Mononuclear cell (primary cell): Measurements from ENCODE around the gene ZNF829. TPM values are rescaled to one million over a fixed set of nuclear protein-coding genes. Genes with fewer than 3 reads are reported as not detected.

Source experiments
- H3K27me3 ChIP-seq: 2 replicates; pipeline ENCODE4 v1.6.0; 2011; ENCODE audit warnings: low read length, control low read depth; ENCODE audit not compliant: insufficient read depth
- H3K4me1 ChIP-seq: 2 replicates; pipeline ENCODE4 v1.5.1; 2011; ENCODE audit warnings: mild to moderate bottlenecking, low read length, control low read depth; ENCODE audit not compliant: insufficient read depth
- H3K4me3 ChIP-seq: 2 replicates; pipeline ENCODE4 v1.5.1; 2011; ENCODE audit warnings: mild to moderate bottlenecking, low read length, moderate library complexity
- H3K9me3 ChIP-seq: 2 replicates; pipeline ENCODE4 v1.5.1; 2011; ENCODE audit warnings: low read depth, mild to moderate bottlenecking, control low read depth, low read length
- total RNA-seq: library from RNA; depleted of rRNA; stranded (reverse); fragments of >200 nt; gene quantifications from one replicate; pipeline ENCODE4 v1.2.3, GENCODE V29; 2012

The ZNF829 gene
- 3.9 TPM for total RNA-seq

DNA sequence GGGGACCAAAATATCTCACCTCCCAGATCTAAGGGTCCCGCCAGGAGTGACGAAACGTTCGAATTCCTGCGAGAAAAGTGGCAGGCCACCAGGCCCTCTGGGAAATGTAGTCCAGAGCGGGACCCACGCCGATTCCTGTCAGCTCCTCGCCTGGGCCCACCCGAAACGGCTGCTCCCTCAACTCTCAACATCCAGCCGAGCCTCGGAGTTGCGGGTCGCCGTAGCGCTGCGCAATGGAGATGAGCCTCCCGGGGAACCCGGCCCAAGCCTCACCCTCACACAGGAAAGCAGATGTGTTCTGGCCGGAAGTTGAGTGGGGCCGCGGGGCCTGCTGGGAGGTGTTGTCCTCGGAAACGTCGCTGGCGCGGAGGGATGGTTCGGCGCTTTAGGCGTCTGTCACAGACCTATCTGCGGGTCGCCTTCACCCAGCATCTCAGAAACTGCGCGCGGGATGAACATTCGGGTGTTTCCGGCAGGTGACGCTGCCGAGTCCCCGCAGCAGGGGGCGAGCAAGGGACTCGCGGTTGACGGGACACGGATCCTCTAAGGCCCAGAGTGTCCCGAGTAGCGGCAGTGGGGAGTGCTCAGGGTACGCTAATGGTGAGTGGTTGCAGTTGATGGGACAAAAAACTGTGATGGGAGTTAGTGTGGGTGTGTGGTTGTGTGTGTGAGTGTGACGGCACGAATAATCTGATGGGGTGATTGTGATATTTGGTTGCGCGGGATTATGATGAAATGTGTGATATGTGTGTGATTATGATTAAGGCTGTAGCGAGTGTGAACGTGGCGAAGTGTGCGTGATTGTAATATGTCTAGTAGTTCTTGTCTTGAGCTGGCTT is at the start of gene ZNF829, which contains the start of gene ZNF568:
ZNF829 (minus strand) TSS at position 300 of the 839 bp plus-strand sequence. CDS start 1,124 bp downstream, outside the sequence.
ZNF568 (plus strand) TSS at position 341 of the 839 bp plus-strand sequence. CDS start 6,439 bp downstream, outside the sequence.
- H3K27me3 ChIP-seq, result no peaks in the 10 kb centered on the region
- peak within 1 kb of the TSS; percentile 52 for H3K4me3 ChIP-seq
- H3K9me3 ChIP-seq, result peaks cover 5% of the 10 kb centered on the region
- peaks cover 12% of the 10 kb centered on the region for H3K4me1 ChIP-seq

DNA sequence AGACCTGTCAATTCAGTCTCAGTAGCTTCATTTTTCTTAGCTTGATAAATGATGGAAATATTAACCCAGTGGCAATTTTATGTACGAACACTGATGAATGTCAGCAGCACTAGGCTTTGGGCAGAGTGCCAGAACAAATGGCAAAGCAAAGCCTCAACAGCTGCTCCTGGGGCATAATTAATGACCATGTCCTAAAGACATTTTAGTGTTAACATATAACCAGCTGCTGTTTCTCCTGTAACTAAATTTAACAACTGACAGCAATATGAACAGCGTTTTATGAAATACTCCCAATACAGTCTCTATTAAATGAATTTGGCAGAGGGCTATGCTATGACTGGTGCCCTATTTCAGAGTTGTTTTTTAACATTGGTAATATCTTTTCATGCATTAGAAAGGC is 47.2 kb upstream of the ZNF829 start:
- Histone ChIP-seq H3K4me1 (no peaks in the 10 kb centered on the region), H3K27me3 (no peaks in the 10 kb centered on the region), H3K4me3 (no peak overlapping the region), H3K9me3 (peaks cover 23% of the 10 kb centered on the region)

DNA sequence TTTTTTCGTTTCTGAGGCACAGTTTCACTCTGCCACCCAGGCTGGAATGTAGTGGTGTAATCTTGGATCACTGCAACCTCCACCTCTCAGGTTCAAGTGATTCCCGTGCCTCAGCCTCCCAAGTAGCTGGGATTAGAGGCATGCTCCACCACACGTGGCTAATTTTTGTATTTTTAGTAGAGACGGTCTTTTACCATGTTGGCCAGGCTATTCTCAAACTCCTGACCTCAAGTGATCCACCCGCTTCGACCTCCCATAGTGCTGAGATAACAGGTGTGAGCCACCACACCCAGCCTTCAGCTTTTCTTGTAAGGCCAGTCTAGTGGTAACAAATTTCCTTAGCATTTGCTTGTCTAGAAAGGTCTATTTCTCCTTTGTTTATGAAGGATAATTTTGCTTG is 46.3 kb upstream of the ZNF829 start:
- Histone ChIP-seq H3K9me3 (peaks cover 32% of the 10 kb centered on the region), H3K27me3 (no peaks in the 10 kb centered on the region), H3K4me1 (no peaks in the 10 kb centered on the region), H3K4me3 (no peak overlapping the region)

DNA sequence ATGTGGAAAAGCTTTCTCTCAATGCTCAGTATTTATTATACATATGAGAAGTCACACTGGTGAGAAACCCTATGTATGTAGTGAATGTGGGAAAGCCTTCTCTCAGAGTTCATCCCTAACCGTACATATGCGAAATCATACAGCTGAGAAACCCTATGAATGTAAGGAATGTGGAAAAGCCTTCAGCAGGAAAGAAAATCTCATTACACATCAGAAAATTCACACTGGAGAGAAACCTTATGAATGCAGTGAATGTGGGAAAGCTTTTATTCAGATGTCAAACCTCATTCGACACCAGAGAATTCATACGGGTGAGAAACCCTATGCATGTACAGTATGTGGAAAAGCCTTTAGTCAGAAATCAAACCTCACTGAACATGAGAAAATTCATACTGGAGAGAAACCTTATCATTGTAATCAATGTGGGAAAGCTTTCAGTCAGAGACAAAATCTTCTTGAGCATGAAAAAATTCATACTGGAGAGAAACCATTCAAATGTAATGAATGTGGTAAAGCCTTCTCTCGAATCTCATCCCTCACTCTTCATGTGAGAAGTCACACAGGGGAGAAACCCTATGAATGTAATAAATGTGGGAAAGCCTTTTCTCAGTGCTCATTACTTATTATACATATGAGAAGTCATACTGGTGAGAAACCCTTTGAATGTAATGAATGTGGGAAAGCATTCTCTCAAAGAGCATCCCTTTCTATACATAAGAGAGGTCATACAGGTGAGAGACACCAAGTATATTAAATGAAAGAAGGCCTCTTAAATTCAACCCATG is 34.4 kb upstream of the ZNF829 start:
- Histone ChIP-seq H3K9me3 (peaks cover 67% of the 10 kb centered on the region), H3K4me3 (no peak overlapping the region), H3K27me3 (no peaks in the 10 kb centered on the region)

DNA sequence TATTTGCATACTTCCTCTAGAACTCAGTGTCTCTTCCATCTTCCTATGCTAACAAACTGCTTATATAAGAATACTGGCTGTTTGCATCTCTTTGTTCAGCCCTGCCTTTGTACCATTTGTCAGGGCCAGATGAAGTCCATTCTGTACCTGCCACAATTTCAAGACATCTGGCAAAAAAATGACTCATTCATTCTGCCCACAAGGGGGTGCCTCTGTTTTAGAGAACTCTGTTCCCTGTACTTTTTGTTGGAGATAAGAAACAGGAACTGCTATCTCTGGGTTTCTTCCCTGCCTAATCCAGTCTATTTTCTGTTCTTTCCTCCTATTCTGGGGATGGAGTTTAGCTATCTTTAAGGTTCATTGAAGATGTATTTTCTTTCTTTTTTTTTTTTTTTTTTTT is 23.1 kb upstream of the ZNF829 start:
- H3K4me1 ChIP-seq, result no peaks in the 10 kb centered on the region
- peaks cover 21% of the 10 kb centered on the region for H3K9me3 ChIP-seq

More for the DNA sequence above, 34.4 kb upstream of the ZNF829 start:
- no peaks in the 10 kb centered on the region for H3K4me1 ChIP-seq

DNA sequence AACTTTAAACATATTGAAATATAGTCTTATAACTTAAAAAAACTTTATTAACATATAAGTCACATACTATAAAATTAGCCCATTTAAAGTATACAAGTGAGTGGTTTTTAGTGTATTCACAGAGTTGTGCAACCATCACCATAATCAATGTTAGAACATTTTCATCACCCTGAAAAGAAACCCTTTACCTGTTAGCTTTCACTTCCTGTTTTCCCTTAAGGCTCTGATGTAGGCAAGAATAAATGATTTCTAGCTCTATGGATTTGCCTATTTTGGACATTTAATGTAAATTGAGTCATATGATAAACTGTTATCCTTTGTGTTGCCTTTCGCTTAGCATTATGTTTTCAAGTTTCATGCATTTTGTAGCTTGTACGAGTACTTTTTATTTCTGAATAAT is 15.6 kb upstream of the ZNF829 start:
- Histone ChIP-seq H3K9me3 (peaks cover 28% of the 10 kb centered on the region), H3K27me3 (no peaks in the 10 kb centered on the region), H3K4me3 (no peak overlapping the region), H3K4me1 (no peaks in the 10 kb centered on the region)

More for the DNA sequence above, 23.1 kb upstream of the ZNF829 start:
- Histone ChIP-seq H3K27me3 (no peaks in the 10 kb centered on the region), H3K4me3 (no peak overlapping the region)

DNA sequence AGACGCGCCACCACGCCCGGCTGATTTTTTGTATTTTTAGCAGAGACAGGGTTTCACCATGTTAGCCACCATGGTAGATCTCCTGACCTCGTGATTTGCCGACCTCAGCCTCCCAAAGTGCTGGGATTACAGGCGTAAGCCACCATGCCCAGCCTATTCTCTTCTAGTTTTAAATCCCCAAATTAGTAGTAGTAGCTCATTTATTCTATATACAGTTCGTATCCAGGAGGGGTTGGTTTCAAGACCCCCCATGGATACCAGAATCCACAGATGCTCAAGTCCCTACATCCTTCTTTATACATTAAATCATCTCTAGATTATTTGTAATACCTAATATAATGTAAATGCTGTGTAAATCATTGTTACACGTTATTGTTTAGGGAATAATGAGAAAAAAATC is 2.0 kb upstream of the ZNF829 start:
- no peak overlapping the region for H3K4me3 ChIP-seq
- H3K9me3 ChIP-seq, result peaks cover 3% of the 10 kb centered on the region
- H3K4me1 ChIP-seq, result peaks cover 12% of the 10 kb centered on the region
- no peaks in the 10 kb centered on the region for H3K27me3 ChIP-seq

DNA sequence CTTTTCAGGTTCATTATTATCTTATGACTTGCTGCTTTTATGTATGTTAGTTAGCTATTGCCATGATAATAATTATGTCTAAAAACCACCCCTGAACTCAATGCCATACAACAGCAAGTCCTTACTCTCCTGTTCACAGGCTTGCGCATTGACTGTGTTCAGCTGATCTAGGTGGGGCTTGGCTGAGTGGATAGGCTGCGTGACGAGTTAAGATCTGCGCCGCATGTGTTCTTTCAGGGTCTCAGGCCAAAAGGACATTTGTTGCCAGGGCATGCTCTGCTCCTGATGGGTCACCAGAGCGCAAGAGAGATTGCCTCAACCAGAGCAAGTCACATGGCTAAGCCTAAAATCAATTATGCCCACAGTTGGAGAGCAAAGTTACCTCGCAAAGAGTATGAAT is 900 bp upstream of the ZNF829 start:
- Histone ChIP-seq H3K4me3 (peak overlapping the region; percentile 52), H3K9me3 (peaks cover 5% of the 10 kb centered on the region), H3K27me3 (no peaks in the 10 kb centered on the region), H3K4me1 (peaks cover 12% of the 10 kb centered on the region)

DNA sequence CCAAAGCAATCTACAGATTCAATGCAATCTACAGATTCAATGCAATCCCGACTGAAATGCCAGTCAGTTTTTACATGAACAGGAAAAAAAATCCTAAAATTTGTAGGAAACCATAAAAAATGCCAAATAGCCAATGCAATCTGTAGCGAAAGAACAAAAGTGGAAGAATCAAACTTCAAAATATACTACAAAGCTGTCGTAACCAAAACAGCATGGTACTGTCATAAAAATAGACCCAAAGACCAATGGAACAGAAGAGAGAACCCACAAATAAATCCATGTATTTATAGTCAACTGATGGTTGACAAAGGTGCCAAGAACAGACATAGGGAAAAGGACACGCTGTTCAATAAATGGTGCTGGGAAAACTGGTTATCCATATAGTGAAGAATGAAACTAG is 17.7 kb downstream of the ZNF829 start:
- H3K4me1 ChIP-seq, result no peaks in the 10 kb centered on the region
- no peaks in the 10 kb centered on the region for H3K27me3 ChIP-seq
- peaks cover 69% of the 10 kb centered on the region for H3K9me3 ChIP-seq
- no peak overlapping the region for H3K4me3 ChIP-seq

DNA sequence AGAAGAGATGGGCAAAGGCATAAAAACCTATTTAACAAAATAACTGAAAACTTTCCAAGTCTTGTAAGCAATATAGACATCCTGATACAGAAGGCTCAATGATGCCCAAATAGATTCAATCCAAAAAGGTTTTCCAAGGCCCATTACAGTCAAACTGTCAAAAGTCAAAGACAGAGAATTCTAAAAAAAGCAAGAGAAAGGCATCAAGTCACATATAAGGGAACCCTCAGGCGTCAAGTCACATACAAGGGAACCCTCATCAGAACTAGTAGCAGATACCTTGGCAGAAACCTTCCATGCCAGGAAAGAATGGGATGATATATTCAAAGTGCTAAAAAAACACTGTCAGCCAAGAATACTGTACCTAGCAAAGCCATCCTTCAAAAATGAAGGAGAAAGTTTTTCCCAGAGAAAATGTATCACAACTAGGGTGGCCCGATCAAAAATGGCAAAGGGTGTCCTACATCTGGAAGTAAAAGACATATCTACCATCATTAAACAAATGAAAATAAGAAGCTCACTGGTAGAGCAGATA is 21.2 kb downstream of the ZNF829 start:
- no peak overlapping the region for H3K4me3 ChIP-seq
- H3K27me3 ChIP-seq, result no peaks in the 10 kb centered on the region
- no peaks in the 10 kb centered on the region for H3K4me1 ChIP-seq
- H3K9me3 ChIP-seq, result peaks cover 88% of the 10 kb centered on the region

DNA sequence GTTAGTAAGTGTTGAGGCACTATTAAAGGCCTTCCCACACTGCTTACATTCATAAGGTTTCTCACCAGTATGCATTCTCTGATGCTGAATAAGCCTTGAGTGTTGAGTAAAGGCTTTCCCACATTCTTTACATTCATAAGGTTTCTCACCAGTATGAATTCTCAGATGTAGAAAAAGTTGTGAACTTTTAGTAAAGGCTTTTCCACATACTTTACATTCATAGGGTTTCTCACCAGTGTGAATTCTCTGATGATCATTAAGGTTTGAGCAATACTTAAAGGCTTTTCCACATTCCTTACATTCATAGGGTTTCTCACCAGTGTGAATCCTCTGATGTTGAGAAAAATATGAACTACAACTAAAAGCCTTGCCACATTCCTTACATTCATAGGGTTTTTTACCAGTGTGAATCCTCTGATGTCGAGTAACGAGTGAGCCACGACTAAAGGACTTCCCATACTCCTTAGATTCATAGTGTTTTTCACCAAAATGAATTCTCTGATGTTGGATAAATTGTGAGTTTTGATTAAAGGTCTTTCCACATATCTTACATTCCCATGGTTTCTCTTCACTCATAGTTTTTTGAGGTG is 24.2 kb downstream of the ZNF829 start:
- Histone ChIP-seq H3K9me3 (peaks cover 92% of the 10 kb centered on the region), H3K27me3 (no peaks in the 10 kb centered on the region), H3K4me3 (no peak overlapping the region), H3K4me1 (no peaks in the 10 kb centered on the region)

DNA sequence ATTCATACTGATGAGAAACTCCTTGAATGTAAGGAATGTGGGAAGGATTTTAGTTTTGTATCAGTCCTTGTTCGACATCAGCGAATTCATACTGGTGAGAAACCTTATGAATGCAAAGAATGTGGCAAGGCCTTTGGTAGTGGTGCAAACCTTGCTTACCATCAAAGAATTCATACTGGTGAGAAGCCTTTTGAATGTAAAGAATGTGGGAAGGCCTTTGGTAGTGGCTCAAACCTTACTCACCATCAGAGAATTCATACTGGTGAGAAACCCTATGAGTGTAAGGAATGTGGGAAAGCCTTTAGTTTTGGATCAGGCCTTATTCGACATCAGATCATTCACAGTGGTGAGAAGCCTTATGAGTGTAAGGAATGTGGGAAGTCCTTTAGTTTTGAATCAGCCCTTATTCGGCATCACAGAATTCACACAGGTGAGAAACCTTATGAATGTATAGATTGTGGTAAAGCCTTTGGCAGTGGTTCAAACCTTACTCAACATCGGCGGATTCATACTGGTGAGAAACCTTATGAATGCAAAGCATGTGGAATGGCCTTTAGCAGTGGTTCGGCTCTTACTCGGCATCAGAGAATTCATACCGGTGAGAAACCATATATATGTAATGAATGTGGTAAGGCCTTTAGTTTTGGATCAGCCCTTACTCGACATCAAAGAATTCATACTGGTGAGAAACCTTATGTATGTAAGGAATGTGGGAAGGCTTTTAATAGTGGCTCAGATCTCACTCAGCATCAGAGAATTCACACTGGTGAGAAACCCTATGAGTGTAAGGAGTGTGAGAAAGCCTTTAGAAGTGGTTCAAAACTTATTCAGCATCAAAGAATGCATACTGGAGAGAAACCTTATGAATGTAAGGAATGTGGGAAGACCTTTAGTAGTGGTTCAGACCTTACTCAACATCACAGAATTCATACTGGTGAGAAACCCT is 38.8 kb downstream of the ZNF829 start:
- peaks cover 97% of the 10 kb centered on the region for H3K9me3 ChIP-seq
- no peaks in the 10 kb centered on the region for H3K4me1 ChIP-seq
- no peaks in the 10 kb centered on the region for H3K27me3 ChIP-seq
- H3K4me3 ChIP-seq, result no peak overlapping the region

DNA sequence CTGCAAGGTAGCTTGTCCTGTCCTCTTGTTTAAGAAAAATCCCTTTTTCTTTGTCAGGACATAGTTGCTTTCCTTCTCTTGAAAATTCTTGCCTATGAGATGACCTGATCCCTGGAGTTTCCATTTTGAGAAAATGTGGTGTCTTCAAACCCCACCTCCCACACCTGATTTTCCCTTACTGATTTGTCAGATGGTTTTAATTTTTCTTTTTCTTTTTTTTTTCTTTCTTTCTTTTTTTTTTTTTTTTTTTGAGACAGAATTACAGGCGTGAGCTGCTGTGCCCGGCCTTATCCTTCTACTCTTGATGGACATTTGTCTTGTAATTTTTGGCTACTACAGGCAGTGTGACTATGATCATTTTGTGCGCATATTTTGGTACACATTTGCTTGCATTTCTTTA is 64.2 kb downstream of the ZNF829 start:
- H3K4me1 ChIP-seq, result peaks cover 23% of the 10 kb centered on the region
- no peaks in the 10 kb centered on the region for H3K27me3 ChIP-seq
- peaks cover 10% of the 10 kb centered on the region for H3K9me3 ChIP-seq
- H3K4me3 ChIP-seq, result no peak overlapping the region
